ENCODE measurements around the gene BRF1. TPM values are rescaled to one million over a fixed set of nuclear protein-coding genes. Genes with fewer than 3 reads are reported as not detected.

BRF1 gene
- total RNA-seq, 4 donors from 2014 or later: 22.8 to 46.5 (median 30.7) TPM

GRCh38 chr14:105326891-105327694 lies 26.3 kb upstream of the BRF1 start:
- ATAC-seq (ENCODE audit: low FRiP score): no peak
- no peak for DNase-seq (ENCODE audit: low spot score)
- TF ChIP-seq, protein P1, sequence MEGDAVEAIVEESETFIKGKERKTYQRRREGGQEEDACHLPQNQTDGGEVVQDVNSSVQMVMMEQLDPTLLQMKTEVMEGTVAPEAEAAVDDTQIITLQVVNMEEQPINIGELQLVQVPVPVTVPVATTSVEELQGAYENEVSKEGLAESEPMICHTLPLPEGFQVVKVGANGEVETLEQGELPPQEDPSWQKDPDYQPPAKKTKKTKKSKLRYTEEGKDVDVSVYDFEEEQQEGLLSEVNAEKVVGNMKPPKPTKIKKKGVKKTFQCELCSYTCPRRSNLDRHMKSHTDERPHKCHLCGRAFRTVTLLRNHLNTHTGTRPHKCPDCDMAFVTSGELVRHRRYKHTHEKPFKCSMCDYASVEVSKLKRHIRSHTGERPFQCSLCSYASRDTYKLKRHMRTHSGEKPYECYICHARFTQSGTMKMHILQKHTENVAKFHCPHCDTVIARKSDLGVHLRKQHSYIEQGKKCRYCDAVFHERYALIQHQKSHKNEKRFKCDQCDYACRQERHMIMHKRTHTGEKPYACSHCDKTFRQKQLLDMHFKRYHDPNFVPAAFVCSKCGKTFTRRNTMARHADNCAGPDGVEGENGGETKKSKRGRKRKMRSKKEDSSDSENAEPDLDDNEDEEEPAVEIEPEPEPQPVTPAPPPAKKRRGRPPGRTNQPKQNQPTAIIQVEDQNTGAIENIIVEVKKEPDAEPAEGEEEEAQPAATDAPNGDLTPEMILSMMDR (IDR thresholded peaks at IDR 0.05): no peak

- DNase-seq (ENCODE audit: low spot score) (no peak), ATAC-seq (ENCODE audit: low FRiP score) (no peak)
- TF ChIP-seq, protein P1 (IDR thresholded peaks at IDR 0.05): no peak
These were observed 25.7 kb upstream of the BRF1 start for GRCh38 chr14:105326568-105326867.

DNA sequence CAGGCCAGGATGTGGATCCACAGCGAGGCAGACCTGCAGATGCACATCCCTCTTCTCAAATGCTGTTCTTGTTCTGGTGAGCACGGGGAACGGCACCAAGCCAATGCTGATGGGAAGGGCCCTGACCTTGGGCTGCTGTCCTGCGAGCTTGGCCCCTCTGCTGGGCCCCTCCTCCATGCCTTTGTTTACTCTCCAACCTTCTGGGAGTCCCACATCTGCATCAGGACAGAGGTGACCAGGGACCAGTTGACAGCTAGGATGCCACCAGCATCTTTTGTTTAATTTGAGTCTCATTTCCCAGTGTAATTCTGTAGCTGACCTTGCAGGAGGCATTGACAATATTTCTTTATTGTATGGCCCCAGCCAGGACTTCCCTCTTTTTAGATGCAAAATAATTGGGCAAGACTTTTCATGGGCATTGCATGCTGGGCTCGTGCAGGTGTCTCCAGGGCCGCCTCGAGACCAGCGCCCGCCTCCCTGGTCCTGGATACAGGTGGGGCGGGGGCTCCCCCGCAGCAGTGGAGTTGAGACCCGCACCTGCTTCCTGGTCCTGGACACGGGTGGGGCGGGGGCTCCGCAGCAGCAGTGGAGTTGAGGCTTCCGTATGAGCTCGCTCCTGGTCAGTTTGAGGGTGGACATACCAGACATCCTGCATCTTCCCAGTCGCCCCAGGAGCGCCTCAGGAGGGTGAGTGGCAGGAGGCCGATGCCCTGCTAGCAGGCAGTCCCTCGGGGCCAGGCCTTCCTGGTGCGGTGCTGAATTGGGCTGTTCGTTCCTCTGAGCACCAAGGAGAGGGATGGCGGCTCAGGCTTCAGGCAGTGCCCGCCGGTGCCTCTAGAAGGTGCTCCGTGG lies 25.1 kb upstream of the BRF1 start:
- ATAC-seq (ENCODE audit: low FRiP score) (no peak), DNase-seq (ENCODE audit: low spot score) (no peak)
- TF ChIP-seq, protein P1 (IDR thresholded peaks at IDR 0.05): no peak

GRCh38 chr14:105325303-105325702 lies 24.5 kb upstream of the BRF1 start:
- DNase-seq (ENCODE audit: low spot score) (no peak), ATAC-seq (ENCODE audit: low FRiP score) (no peak)
- TF ChIP-seq, protein P1 (IDR thresholded peaks at IDR 0.05): no peak

DNA sequence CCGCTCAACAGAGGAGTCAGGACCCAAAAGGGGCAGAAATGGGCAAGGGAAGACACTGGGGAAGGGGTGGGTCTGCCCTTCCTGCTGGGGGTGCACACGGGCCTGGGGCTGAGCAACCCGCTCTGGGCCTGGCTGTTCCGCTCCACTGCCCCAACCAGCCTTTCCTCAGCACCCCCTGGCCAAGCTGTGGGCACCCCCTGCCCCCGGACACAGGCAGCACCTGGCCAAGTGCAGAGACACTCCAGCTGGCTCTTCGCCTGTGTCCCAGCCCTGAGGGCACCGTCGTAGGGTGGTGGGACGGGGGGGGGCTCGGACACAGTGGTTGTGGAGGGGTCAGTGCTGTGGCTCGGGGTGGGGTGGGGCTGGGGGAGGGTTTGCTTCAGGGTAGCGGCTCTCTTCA lies 24.1 kb upstream of the BRF1 start:
- TF ChIP-seq, protein P1 (IDR thresholded peaks at IDR 0.05): no peak
- DNase-seq (ENCODE audit: low spot score) (no peak), ATAC-seq (ENCODE audit: low FRiP score) (no peak)

DNA sequence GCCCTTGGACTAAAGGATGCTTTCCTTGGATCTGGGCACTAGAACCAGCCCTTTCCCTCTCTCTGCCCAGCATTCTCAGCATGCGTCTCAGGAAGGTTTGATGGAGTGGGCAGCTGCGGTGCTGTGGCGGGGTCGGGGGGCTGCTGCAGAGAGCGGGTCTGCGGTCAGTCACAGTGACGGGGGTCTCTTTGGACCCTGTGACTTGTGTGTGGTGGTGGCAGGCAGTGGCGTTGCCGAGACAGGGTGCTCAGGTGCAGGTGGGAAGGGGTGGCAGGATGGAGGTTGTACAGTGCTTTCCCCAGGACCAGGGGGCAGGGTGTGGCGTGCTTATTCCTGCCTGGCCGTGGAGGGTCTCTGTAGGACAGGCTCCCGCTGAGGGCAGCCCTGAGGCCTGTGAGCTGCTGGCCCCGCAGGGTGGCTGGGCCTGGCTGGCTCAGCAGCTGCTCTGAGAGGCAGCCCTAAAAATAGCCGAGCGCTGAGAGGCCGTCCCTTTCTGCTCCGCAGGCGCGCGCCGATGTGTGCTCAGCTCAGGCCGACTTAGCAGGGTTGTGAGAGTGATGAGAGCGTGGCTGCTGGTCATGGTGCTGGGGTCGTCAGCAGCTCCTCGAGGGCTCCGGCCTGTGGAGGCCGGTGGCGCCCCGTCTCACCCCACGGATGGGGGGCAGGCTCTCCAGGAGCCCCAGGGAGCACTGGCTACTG lies 23.4 kb upstream of the BRF1 start:
- TF ChIP-seq, protein P1 (IDR thresholded peaks at IDR 0.05): no peak
- peak; percentile 10 for ATAC-seq (ENCODE audit: low FRiP score)
- no peak for DNase-seq (ENCODE audit: low spot score)
